SJCRH30 (cell line): Measurements from ENCODE around the gene TMEM109. TPM values are rescaled to one million over a fixed set of nuclear protein-coding genes. Genes with fewer than 3 reads are reported as not detected.
A peak's percentile ranks its signal among the peaks of the same experiment; 100 is the strongest.

ENCODE experiments used
- DNase-seq, 2 experiments: peaks; one replicate each; pipeline ENCODE4 v3.0.0-alpha.2; 2015 to 2020
- H3K27ac ChIP-seq: fragments of 250-450 bp; sonication (Bioruptor Pico); 2 replicates; pipeline ENCODE4 v1.5.1; 2020; ENCODE audit warnings: mild to moderate bottlenecking, moderate library complexity
- H3K27me3 ChIP-seq: fragments of 250-450 bp; sonication (Bioruptor Pico); 2 replicates; pipeline ENCODE4 v1.5.1; 2020; ENCODE audit warnings: mild to moderate bottlenecking, moderate library complexity
- H3K36me3 ChIP-seq: fragments of 250-450 bp; sonication (Bioruptor Pico); 2 replicates; pipeline ENCODE4 v1.5.1; 2020; ENCODE audit warnings: mild to moderate bottlenecking, moderate library complexity
- H3K4me1 ChIP-seq: fragments of 250-450 bp; sonication (Bioruptor Pico); 2 replicates; pipeline ENCODE4 v1.5.1; 2020; ENCODE audit warnings: mild to moderate bottlenecking, moderate library complexity
- H3K4me3 ChIP-seq: fragments of 250-450 bp; sonication (Bioruptor Pico); 2 replicates; pipeline ENCODE4 v1.5.1; 2020; ENCODE audit warnings: mild to moderate bottlenecking, moderate library complexity
- H3K9me3 ChIP-seq: fragments of 250-450 bp; sonication (Bioruptor Pico); replicated peaks from 2 replicates; pipeline ENCODE4 v1.5.1; 2020; ENCODE audit warnings: mild to moderate bottlenecking, moderate library complexity
- total RNA-seq: library from RNA; depleted of rRNA; stranded (reverse); fragments of >200 nt; shearing (Covaris generic); gene quantifications from 2 replicates; pipeline ENCODE4 v1.2.3, GENCODE V29; 2014; rRNA removed

Gene TMEM109
- total RNA-seq, 1 experiment from 2014 or later: 85.4 TPM

- H3K36me3 ChIP-seq: no peaks in the 10 kb centered on the region
- no peaks in the 10 kb centered on the region for H3K9me3 ChIP-seq
- H3K4me1 ChIP-seq: no peaks in the 10 kb centered on the region
- H3K27ac ChIP-seq: no peak overlapping the region
- no peaks in the 10 kb centered on the region for H3K27me3 ChIP-seq
- DNase-seq: no peak
- H3K4me3 ChIP-seq: no peak overlapping the region
These were observed 50.8 kb downstream of the TMEM109 start for GRCh38 chr11:60964801-60965200.

- Histone ChIP-seq H3K9me3 (no peaks in the 10 kb centered on the region), H3K4me1 (no peaks in the 10 kb centered on the region)
These were observed 52.9 kb downstream of the TMEM109 start for GRCh38 chr11:60966890-60967289.

GRCh38 chr11:60968223-60968622 is 54.3 kb downstream of the TMEM109 start:
- H3K4me3 ChIP-seq: no peak overlapping the region
- H3K9me3 ChIP-seq: no peaks in the 10 kb centered on the region
- no peak for DNase-seq
- H3K4me1 ChIP-seq: no peaks in the 10 kb centered on the region
- H3K27me3 ChIP-seq: no peaks in the 10 kb centered on the region
- H3K36me3 ChIP-seq: no peaks in the 10 kb centered on the region
- H3K27ac ChIP-seq: no peak overlapping the region

More at GRCh38 chr11:60966890-60967289, 52.9 kb downstream of the TMEM109 start:
- Histone ChIP-seq H3K27me3 (no peaks in the 10 kb centered on the region), H3K4me3 (no peak overlapping the region), H3K36me3 (no peaks in the 10 kb centered on the region), H3K27ac (no peak overlapping the region)
- no peak for DNase-seq

GRCh38 chr11:60970369-60970774 is 56.4 kb downstream of the TMEM109 start:
- DNase-seq: peak; percentile 36 to 55
- H3K9me3 ChIP-seq: no peaks in the 10 kb centered on the region
- 0 out of 2 replicates have a peak, but pooled peaks cover 2% of the 10 kb centered on the region for H3K27me3 ChIP-seq
- no peak overlapping the region for H3K27ac ChIP-seq
- no peak overlapping the region for H3K4me3 ChIP-seq
- peaks cover 3% of the 10 kb centered on the region; the same call in 1 of the 2 replicates for H3K4me1 ChIP-seq
- H3K36me3 ChIP-seq: no peaks in the 10 kb centered on the region

GRCh38 chr11:60970890-60971289 is 56.9 kb downstream of the TMEM109 start:
- Histone ChIP-seq H3K9me3 (no peaks in the 10 kb centered on the region), H3K27me3 (0 out of 2 replicates have a peak, but pooled peaks cover 2% of the 10 kb centered on the region), H3K36me3 (no peaks in the 10 kb centered on the region), H3K27ac (no peak overlapping the region), H3K4me1 (peaks cover 3% of the 10 kb centered on the region; the same call in 1 of the 2 replicates), H3K4me3 (no peak overlapping the region)
- DNase-seq: no peak

- no peaks in the 10 kb centered on the region for H3K9me3 ChIP-seq
- no peak for DNase-seq
- peaks cover 3% of the 10 kb centered on the region; the same call in 1 of the 2 replicates for H3K4me1 ChIP-seq
- H3K4me3 ChIP-seq: no peak within 1 kb of the TSS
- no peaks in the 10 kb centered on the region for H3K36me3 ChIP-seq
- no peak within 1 kb of the TSS for H3K27ac ChIP-seq
- 0 out of 2 replicates have a peak, but pooled peaks cover 2% of the 10 kb centered on the region for H3K27me3 ChIP-seq
These were observed 57.6 kb downstream of the TMEM109 start, which contains the start of gene CD6 for GRCh38 chr11:60971520-60971919. Gene CD6, plus strand, starts transcription at chr11:60971680. Its CDS starts 186 bp downstream, at chr11:60971866.

GRCh38 chr11:60972182-60973030 is 58.4 kb downstream of the TMEM109 start:
- Histone ChIP-seq H3K4me3 (no peak overlapping the region), H3K27ac (no peak overlapping the region), H3K27me3 (0 out of 2 replicates have a peak, but pooled peaks cover 2% of the 10 kb centered on the region), H3K36me3 (no peaks in the 10 kb centered on the region), H3K4me1 (peaks cover 3% of the 10 kb centered on the region; the same call in 1 of the 2 replicates), H3K9me3 (no peaks in the 10 kb centered on the region)
- no peak for DNase-seq

Other genes starting within 250 kb of the TMEM109 start
- gene MS4A8, start 214.5 kb upstream of the TMEM109 start, total RNA-seq: not detected in 2 replicates
- not detected in 2 replicates for gene MS4A18, start 189.4 kb upstream of the TMEM109 start, total RNA-seq
- not detected in 2 replicates for gene MS4A15, start 157.3 kb upstream of the TMEM109 start, total RNA-seq
- not detected in 2 replicates for gene MS4A10, start 128.8 kb upstream of the TMEM109 start, total RNA-seq
- gene CCDC86, start 72.0 kb upstream of the TMEM109 start, total RNA-seq: 21.9 and 24.9 TPM in 2 replicates
- not detected in 2 replicates for gene PTGDR2, start 58.2 kb upstream of the TMEM109 start, total RNA-seq
- not detected in 2 replicates for gene ZP1, start 46.6 kb upstream of the TMEM109 start, total RNA-seq
- 84.7 and 92.9 TPM in 2 replicates for gene PRPF19, start 7.6 kb upstream of the TMEM109 start, total RNA-seq
- 46.3 and 57.7 TPM in 2 replicates for gene TMEM132A, start 10.3 kb downstream of the TMEM109 start, total RNA-seq
- gene SLC15A3, start 38.0 kb downstream of the TMEM109 start, total RNA-seq: 1.0 and 1.6 TPM in 2 replicates
- not detected in 2 replicates for gene CD6, start 57.5 kb downstream of the TMEM109 start, total RNA-seq
- gene CD5, start 188.3 kb downstream of the TMEM109 start, total RNA-seq: 0.04 TPM in 1 of 2 replicates, not detected in the other
- gene VPS37C, start 247.3 kb downstream of the TMEM109 start, total RNA-seq: 11.6 and 12.1 TPM in 2 replicates